Lower leg skin (tissue), 3 donors: ENCODE data around the gene CCR3.

Source experiments
- POLR2A ChIP-seq, 2 donors: fragments of 450-650 bp; IDR thresholded peaks; one replicate each; pipeline ENCODE4 v1.6.1; 2016 to 2017; ENCODE audit warnings: antibody characterized with exemption in 2 of 2, mild to moderate bottlenecking in 1 of 2, moderate library complexity in 1 of 2
- TF ChIP-seq, protein P1 (sequence below), 3 donors: fragments of 450-650 bp; IDR thresholded peaks; one replicate each; pipeline ENCODE4 v1.5.1; 2016; ENCODE audit warnings: antibody characterized with exemption in 3 of 3, mild to moderate bottlenecking in 3 of 3, moderate library complexity in 2 of 3

DNA sequence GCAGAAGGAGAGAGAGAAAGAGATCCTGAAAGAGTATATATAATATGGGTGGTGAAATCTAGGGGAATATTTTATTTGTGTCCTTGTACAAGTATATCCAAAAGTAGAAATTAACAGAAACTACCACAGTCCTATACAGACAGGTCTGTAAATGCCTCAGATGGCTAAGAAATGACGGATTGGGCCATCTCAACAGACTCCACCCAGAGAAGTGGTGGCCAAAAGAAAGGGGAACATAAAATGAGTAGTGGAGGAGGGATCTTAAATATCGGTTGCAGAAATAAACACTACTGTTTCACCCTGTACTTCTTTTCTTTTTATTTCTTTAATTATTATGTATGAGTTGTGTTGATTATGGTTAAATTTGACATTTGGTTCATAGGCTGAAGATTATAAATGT lies 47.7 kb downstream of the CCR3 start:
- TF ChIP-seq POLR2A (IDR thresholded peaks at IDR 0.05) = no peak
- TF ChIP-seq, protein P1, sequence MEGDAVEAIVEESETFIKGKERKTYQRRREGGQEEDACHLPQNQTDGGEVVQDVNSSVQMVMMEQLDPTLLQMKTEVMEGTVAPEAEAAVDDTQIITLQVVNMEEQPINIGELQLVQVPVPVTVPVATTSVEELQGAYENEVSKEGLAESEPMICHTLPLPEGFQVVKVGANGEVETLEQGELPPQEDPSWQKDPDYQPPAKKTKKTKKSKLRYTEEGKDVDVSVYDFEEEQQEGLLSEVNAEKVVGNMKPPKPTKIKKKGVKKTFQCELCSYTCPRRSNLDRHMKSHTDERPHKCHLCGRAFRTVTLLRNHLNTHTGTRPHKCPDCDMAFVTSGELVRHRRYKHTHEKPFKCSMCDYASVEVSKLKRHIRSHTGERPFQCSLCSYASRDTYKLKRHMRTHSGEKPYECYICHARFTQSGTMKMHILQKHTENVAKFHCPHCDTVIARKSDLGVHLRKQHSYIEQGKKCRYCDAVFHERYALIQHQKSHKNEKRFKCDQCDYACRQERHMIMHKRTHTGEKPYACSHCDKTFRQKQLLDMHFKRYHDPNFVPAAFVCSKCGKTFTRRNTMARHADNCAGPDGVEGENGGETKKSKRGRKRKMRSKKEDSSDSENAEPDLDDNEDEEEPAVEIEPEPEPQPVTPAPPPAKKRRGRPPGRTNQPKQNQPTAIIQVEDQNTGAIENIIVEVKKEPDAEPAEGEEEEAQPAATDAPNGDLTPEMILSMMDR (IDR thresholded peaks at IDR 0.05) = no peak
